HG03025 (cell line): Measurements from ENCODE around the gene CDK12.

Source experiments
- ATAC-seq: cut with Tn5 transposase; IDR thresholded peaks from one replicate; pipeline ENCODE4 v1.9.1; 2021; ENCODE audit warnings: mild to moderate bottlenecking, moderate library complexity; ENCODE audit not compliant: unreplicated experiment, low FRiP score

Gene CDK12

DNA sequence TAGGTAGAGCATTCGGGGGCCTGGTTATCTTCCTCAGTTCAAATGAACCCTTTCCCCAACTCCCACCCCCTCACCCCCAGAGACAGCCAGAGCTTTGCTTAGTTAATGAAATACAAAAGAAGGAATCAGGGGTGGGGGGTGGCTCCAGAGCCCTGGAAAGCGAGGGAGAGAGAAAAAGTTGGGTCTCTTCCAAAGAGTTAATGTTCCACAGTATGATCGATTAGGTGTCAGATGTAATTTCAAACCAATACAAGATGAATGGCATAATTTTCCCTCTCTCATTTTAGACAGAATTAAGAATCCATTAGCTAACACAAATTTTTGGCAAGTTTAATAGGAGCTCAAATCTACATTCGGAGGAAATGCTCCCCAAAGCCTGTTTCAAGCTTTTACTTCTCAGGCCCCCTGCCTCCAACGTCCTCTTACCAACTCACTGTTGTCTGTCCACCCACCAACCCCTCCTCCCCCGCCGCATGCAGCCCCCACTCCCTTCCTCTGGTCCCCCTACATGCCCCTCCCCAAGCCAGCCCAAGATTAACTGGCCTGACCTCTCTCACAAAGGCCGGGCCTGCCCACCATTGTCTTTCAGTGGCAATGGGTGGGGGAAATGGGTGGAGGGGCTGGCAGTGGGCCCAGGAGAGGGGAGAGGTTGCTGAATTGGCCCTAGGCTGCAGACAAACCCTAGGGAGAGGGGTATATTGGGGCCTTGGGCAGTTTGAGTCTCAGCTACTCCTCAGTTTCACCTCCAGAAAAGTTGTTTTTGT is 118.2 kb downstream of the CDK12 start:
- no peak for ATAC-seq

DNA sequence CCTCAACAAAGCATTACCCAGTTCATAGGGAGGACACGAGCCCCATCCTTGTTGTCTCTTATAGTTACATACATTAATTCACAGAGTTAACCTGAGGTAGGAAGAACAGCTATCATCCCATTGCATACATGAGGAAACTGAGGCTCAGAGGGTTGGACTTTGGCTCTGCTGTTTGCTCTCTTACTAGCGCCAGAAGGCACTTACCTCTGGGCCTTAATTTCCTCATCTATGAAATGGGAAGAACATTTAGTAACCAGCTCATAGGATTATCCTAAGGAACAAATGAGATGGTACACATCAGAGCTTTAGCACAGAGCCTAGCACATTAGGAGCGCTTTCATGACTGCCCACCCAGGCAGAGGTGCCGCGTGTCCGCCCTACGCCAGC is 118.8 kb downstream of the CDK12 start:
- ATAC-seq, result no peak

DNA sequence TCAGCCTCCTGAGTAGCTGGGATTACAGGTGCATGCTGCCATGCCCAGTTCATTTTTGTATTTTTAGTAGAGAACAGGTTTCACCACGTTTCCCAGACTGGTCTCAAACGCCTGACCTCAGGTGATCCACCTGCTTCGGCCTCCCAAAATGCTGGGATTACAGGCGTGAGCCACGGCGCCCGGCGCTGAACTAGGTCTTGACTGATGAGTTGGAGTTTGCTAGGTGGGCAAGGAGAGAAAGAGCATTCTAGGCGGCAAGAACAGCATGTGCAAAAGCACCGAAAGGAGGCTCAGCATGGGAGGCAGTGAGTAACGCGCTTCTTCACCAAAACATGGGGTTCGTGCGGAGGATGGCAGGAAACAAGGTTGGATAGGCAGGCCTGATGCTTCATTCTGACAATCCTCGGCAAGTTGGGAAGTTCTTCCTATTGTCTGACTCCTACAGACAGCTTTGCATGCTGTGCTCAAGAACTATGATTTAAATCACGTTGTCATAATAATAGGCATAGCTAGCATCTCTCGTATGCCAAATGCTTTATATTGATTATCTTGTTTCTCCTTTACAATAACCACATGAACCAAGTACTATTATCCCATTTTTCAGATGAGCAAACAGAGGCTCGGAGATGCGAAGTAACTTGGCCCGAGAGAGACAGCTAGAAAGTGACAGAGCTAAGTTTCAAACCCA is 119.9 kb downstream of the CDK12 start:
- no peak for ATAC-seq

DNA sequence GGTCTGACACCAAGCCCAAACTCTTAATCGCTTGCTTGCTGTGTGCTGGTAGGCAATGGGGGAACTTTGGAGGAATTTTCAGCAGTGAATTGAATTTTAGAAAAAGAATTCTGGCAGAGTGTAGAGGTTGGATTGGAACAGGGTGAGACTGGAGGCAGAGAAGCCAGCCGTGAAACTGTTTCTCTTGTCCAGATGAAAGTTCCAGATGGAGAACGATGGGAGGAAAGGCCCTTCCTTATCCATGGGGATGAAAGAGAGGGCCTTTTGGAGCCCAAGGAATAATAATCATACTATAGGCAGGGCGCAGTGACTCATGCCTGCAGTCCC is 120.4 kb downstream of the CDK12 start:
- no peak for ATAC-seq

DNA sequence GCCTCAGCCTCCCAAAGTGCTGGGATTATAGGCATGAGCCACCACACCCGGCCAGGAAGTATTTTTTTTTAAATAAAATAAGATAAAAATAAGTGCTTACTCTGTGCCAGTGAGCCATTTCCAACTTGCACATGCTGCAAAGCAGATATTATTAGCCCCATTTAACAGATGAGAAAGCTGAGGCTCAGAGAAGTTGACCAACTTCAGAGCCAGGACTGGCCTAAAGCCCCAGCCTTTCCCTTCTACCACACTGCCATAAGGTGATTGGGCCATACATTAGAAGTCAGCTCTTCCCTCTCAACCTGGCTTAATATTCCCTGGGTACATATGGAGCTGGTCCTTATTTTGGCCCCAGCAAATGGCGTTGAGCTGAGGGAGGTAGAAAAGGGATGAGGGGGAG is 121.4 kb downstream of the CDK12 start:
- ATAC-seq, result no peak
